Measurements from ENCODE around the gene FOXR1. TPM values are rescaled to one million over a fixed set of nuclear protein-coding genes. Genes with fewer than 3 reads are reported as not detected.

The FOXR1 gene
- polyA plus RNA-seq, 1 donor from 2014 or later, result not detected

DNA sequence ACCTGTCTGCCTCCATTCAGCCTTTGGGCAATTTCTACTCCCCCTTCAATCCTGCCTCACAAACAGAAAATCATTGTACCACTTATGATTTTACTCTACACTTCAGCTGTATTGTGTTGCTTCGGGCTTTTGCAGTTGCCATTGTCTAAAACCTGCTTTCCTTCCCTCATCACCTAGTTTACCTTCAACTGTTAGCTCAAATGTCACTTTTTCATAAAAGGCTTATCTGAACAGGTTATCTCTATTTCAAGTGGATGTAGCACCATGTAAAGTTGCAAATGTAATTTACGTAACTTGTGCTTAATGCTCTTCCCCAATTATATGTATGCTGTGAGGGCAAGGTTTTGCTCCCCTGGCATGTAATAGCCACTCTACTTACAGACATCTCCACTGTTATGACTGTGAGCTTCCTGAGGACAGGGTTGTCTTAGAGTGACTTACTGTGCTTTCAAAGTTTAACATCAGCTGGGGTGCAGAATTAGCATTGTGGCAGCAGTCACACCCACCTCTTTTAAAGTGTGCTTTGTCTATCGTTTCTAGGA lies 41.1 kb downstream of the FOXR1 start:
- Histone ChIP-seq H3K36me3 (ENCODE audit: insufficient read depth, low read length) (peaks cover 12% of the 10 kb centered on the region), H3K4me2 (ENCODE audit: low read length) (no peak overlapping the region), H3K9me2 (ENCODE audit: insufficient read depth, low read length) (no peaks in the 10 kb centered on the region), H4K20me1 (ENCODE audit: insufficient read depth) (no peaks in the 10 kb centered on the region), H3F3A (ENCODE audit: insufficient read depth, low read length, poor library complexity, severe bottlenecking) (no peaks in the 10 kb centered on the region), H3K79me2 (replicated peaks; ENCODE audit: insufficient read depth, low read length) (peaks cover 24% of the 10 kb centered on the region), H3K27me3 (ENCODE audit: insufficient read depth, low read depth, low read length) (no peaks in the 10 kb centered on the region), H3K9me3 (ENCODE audit: low read length) (no peaks in the 10 kb centered on the region), H3K27ac (ENCODE audit: low read length) (no peak overlapping the region), H3K4me3 (ENCODE audit: low read length) (no peak overlapping the region), H3K9ac (ENCODE audit: low read length) (no peak overlapping the region), H2AFZ (ENCODE audit: low read depth, low read length) (no peak overlapping the region)
- TF ChIP-seq RAD21 (conservative IDR thresholded peaks at IDR 0.05), result no peak
- TF ChIP-seq MXI1 (conservative IDR thresholded peaks at IDR 0.05; ENCODE audit: poor library complexity, severe bottlenecking), result no peak
- TF ChIP-seq EP300 (conservative IDR thresholded peaks at IDR 0.05; ENCODE audit: poor library complexity, severe bottlenecking), result no peak
- no peak for TF ChIP-seq EZH2 (IDR thresholded peaks at IDR 0.05; ENCODE audit: borderline replicate concordance, insufficient read depth, low read length, poor library complexity, severe bottlenecking)
- no peak for TF ChIP-seq TAF1 (IDR thresholded peaks at IDR 0.05; ENCODE audit: low read depth)
- no peak for TF ChIP-seq SMC3 (conservative IDR thresholded peaks at IDR 0.05; ENCODE audit: poor library complexity)
- TF ChIP-seq, protein P1, sequence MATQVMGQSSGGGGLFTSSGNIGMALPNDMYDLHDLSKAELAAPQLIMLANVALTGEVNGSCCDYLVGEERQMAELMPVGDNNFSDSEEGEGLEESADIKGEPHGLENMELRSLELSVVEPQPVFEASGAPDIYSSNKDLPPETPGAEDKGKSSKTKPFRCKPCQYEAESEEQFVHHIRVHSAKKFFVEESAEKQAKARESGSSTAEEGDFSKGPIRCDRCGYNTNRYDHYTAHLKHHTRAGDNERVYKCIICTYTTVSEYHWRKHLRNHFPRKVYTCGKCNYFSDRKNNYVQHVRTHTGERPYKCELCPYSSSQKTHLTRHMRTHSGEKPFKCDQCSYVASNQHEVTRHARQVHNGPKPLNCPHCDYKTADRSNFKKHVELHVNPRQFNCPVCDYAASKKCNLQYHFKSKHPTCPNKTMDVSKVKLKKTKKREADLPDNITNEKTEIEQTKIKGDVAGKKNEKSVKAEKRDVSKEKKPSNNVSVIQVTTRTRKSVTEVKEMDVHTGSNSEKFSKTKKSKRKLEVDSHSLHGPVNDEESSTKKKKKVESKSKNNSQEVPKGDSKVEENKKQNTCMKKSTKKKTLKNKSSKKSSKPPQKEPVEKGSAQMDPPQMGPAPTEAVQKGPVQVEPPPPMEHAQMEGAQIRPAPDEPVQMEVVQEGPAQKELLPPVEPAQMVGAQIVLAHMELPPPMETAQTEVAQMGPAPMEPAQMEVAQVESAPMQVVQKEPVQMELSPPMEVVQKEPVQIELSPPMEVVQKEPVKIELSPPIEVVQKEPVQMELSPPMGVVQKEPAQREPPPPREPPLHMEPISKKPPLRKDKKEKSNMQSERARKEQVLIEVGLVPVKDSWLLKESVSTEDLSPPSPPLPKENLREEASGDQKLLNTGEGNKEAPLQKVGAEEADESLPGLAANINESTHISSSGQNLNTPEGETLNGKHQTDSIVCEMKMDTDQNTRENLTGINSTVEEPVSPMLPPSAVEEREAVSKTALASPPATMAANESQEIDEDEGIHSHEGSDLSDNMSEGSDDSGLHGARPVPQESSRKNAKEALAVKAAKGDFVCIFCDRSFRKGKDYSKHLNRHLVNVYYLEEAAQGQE (IDR thresholded peaks at IDR 0.05; ENCODE audit: borderline replicate concordance), result no peak
- no peak for TF ChIP-seq POLR2AphosphoS5 (IDR thresholded peaks at IDR 0.05)
- TF ChIP-seq, protein P2, sequence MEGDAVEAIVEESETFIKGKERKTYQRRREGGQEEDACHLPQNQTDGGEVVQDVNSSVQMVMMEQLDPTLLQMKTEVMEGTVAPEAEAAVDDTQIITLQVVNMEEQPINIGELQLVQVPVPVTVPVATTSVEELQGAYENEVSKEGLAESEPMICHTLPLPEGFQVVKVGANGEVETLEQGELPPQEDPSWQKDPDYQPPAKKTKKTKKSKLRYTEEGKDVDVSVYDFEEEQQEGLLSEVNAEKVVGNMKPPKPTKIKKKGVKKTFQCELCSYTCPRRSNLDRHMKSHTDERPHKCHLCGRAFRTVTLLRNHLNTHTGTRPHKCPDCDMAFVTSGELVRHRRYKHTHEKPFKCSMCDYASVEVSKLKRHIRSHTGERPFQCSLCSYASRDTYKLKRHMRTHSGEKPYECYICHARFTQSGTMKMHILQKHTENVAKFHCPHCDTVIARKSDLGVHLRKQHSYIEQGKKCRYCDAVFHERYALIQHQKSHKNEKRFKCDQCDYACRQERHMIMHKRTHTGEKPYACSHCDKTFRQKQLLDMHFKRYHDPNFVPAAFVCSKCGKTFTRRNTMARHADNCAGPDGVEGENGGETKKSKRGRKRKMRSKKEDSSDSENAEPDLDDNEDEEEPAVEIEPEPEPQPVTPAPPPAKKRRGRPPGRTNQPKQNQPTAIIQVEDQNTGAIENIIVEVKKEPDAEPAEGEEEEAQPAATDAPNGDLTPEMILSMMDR (IDR thresholded peaks at IDR 0.05; ENCODE audit: poor library complexity, severe bottlenecking), result no peak

DNA sequence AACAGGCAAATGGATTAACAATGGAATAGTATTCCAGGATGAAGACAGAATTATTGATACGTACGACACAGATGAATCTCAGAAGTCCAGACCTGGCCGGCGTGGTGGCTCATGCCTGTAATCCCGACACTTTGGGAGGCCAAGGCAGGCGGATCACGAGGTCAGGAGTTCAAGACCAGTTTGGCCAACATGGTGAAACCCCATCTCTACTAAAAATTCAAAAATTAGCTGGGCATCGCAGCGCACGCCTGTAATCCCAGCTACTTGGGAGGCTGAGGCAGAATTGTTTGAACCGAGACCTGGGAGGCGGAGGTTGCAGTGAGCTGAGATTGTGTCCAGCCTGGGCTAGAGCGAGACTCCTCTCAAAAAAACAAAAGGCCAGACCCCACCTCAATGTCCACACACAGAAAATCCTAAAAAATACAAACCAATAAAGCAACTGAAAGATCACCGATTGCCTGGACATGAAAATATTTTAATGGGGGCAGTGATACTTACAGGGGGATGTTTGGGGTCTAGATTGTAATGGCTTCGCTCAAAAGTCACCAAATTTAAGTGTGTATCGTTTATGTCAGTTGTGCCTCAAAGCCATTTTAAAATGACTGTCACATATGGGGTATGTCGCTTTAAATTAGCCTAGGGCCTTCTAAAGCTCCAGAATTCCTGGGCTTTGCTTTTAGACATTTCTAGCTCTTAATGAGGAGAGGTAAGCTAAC lies 42.8 kb downstream of the FOXR1 start:
- Histone ChIP-seq H3K27ac (ENCODE audit: low read length) (no peak overlapping the region), H3K36me3 (ENCODE audit: insufficient read depth, low read length) (peaks cover 12% of the 10 kb centered on the region), H3K9me2 (ENCODE audit: insufficient read depth, low read length) (no peaks in the 10 kb centered on the region), H3K9me3 (ENCODE audit: low read length) (no peaks in the 10 kb centered on the region), H3K27me3 (ENCODE audit: insufficient read depth, low read depth, low read length) (no peaks in the 10 kb centered on the region), H4K20me1 (ENCODE audit: insufficient read depth) (no peaks in the 10 kb centered on the region), H3F3A (ENCODE audit: insufficient read depth, low read length, poor library complexity, severe bottlenecking) (no peaks in the 10 kb centered on the region), H3K4me3 (ENCODE audit: low read length) (no peak overlapping the region), H3K4me2 (ENCODE audit: low read length) (no peak overlapping the region), H3K79me2 (replicated peaks; ENCODE audit: insufficient read depth, low read length) (peaks cover 28% of the 10 kb centered on the region), H3K9ac (ENCODE audit: low read length) (no peak overlapping the region), H2AFZ (ENCODE audit: low read depth, low read length) (no peak overlapping the region)
- TF ChIP-seq, protein P1 (IDR thresholded peaks at IDR 0.05; ENCODE audit: borderline replicate concordance), result no peak
- TF ChIP-seq RAD21 (conservative IDR thresholded peaks at IDR 0.05), result no peak
- TF ChIP-seq SMC3 (conservative IDR thresholded peaks at IDR 0.05; ENCODE audit: poor library complexity), result no peak
- TF ChIP-seq, protein P2 (IDR thresholded peaks at IDR 0.05; ENCODE audit: poor library complexity, severe bottlenecking), result no peak
- no peak for TF ChIP-seq TAF1 (IDR thresholded peaks at IDR 0.05; ENCODE audit: low read depth)
- TF ChIP-seq EZH2 (IDR thresholded peaks at IDR 0.05; ENCODE audit: borderline replicate concordance, insufficient read depth, low read length, poor library complexity, severe bottlenecking), result no peak
- TF ChIP-seq MXI1 (conservative IDR thresholded peaks at IDR 0.05; ENCODE audit: poor library complexity, severe bottlenecking), result no peak
- no peak for TF ChIP-seq POLR2AphosphoS5 (IDR thresholded peaks at IDR 0.05)
- TF ChIP-seq EP300 (conservative IDR thresholded peaks at IDR 0.05; ENCODE audit: poor library complexity, severe bottlenecking), result no peak

Measured in neural cell (in vitro differentiated cells).